ENCODE results near the gene MCCD1.

The MCCD1 gene

GRCh38 chr6:31513456-31514165 is 15.2 kb upstream of the MCCD1 start:
- no peak for DNase-seq

- DNase-seq = no peak
Observed at GRCh38 chr6:31521835-31522234, 6.9 kb upstream of the MCCD1 start.

GRCh38 chr6:31525553-31525931 is 3.2 kb upstream of the MCCD1 start:
- no peak for DNase-seq

GRCh38 chr6:31525932-31526591 is 2.7 kb upstream of the MCCD1 start:
- peak; percentile 23 for DNase-seq

- DNase-seq = no peak
Observed at GRCh38 chr6:31528307-31528777, 420 bp upstream of the MCCD1 start.

GRCh38 chr6:31529329-31530150 is 778 bp downstream of the MCCD1 start:
- no peak for DNase-seq

- no peak for DNase-seq
Observed at GRCh38 chr6:31530659-31531058, 1.9 kb downstream of the MCCD1 start.

GRCh38 chr6:31531162-31531561 is 2.4 kb downstream of the MCCD1 start:
- no peak for DNase-seq

GRCh38 chr6:31531771-31532643 is 3.2 kb downstream of the MCCD1 start:
- DNase-seq = no peak

GRCh38 chr6:31532644-31533454 is 4.1 kb downstream of the MCCD1 start:
- DNase-seq = no peak

- DNase-seq = no peak
Observed at GRCh38 chr6:31533455-31533841, 4.7 kb downstream of the MCCD1 start.

- no peak for DNase-seq
Observed at GRCh38 chr6:31534011-31534410, 5.2 kb downstream of the MCCD1 start.

GRCh38 chr6:31534521-31535040 is 5.8 kb downstream of the MCCD1 start:
- no peak for DNase-seq

- DNase-seq = no peak
Observed at GRCh38 chr6:31535538-31536324, 7.0 kb downstream of the MCCD1 start.

GRCh38 chr6:31538805-31539400 is 10.1 kb downstream of the MCCD1 start:
- no peak for DNase-seq

- DNase-seq = no peak
Observed at GRCh38 chr6:31540640-31541039, 11.9 kb downstream of the MCCD1 start.

GRCh38 chr6:31541059-31541657 is 12.4 kb downstream of the MCCD1 start:
- DNase-seq = peak; percentile 33

GRCh38 chr6:31541658-31542521 is 13.1 kb downstream of the MCCD1 start, which contains the start of gene DDX39B:
Gene DDX39B (minus strand): TSS chr6:31542003. CDS start chr6:31540532, 1,471 bp downstream.
- DNase-seq = peak; percentile 95

GRCh38 chr6:31543639-31544038 is 14.9 kb downstream of the MCCD1 start:
- no peak for DNase-seq
